ENCODE measurements around the gene CCDC180.

Gene CCDC180

DNA sequence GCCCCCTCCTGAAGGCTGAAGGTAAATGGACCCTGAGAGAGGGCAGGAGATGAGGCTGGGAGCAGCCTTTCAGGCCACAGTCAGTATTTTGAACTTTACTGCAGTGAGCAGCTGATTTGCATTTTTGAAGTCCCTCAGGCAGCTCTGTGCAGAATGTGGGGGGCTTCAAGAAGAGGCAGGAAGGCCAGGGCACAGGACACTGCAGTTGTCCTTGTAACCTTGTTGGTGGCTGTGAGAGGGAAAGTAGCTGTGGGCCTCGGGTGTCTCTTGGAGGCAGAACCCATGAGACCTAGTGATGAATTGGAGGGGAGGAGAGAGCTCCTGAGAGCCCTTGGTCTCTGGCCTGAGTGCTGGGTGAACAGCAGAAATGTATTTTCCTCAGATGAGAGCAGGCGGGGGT is 2.6 kb downstream of the CCDC180 start:
- Histone ChIP-seq H3K27me3 (ENCODE audit: insufficient read depth, low read length) (no peaks in the 10 kb centered on the region), H2AFZ (ENCODE audit: low read length) (no peak overlapping the region), H3K9me3 (ENCODE audit: low read length) (no peaks in the 10 kb centered on the region), H3K36me3 (ENCODE audit: insufficient read depth, low read length) (no peaks in the 10 kb centered on the region), H3K79me2 (ENCODE audit: insufficient read depth, low read length) (no peaks in the 10 kb centered on the region), H3K4me1 (ENCODE audit: insufficient read depth, low read length, severe bottlenecking) (no peaks in the 10 kb centered on the region), H3K4me3 (ENCODE audit: low read depth, low read length, poor library complexity, severe bottlenecking) (no peak overlapping the region), H3K27ac (ENCODE audit: low read depth, low read length, poor library complexity, severe bottlenecking) (no peak overlapping the region), H3K4me2 (ENCODE audit: low read length) (no peak overlapping the region), H3K9me2 (ENCODE audit: low read depth, low read length) (no peaks in the 10 kb centered on the region), H3F3A (ENCODE audit: insufficient read depth, low read length) (no peaks in the 10 kb centered on the region), H3K9ac (ENCODE audit: low read length) (no peak overlapping the region), H4K20me1 (ENCODE audit: insufficient read depth, low read length) (no peaks in the 10 kb centered on the region)
- no peak for TF ChIP-seq EZH2 (IDR thresholded peaks at IDR 0.05; ENCODE audit: borderline replicate concordance, low read length)
- TF ChIP-seq CTCF (IDR thresholded peaks at IDR 0.05; ENCODE audit: low read length), result no peak

- no peaks in the 10 kb centered on the region for H3K4me1 ChIP-seq (ENCODE audit: insufficient read depth, low read length, severe bottlenecking)
- H3K4me3 ChIP-seq (ENCODE audit: low read depth, low read length, poor library complexity, severe bottlenecking), result no peak overlapping the region
- no peak overlapping the region for H3K4me2 ChIP-seq (ENCODE audit: low read length)
- H3K9me2 ChIP-seq (ENCODE audit: low read depth, low read length), result no peaks in the 10 kb centered on the region
- no peak overlapping the region for H2AFZ ChIP-seq (ENCODE audit: low read length)
- H3K79me2 ChIP-seq (ENCODE audit: insufficient read depth, low read length), result no peaks in the 10 kb centered on the region
- H3K27ac ChIP-seq (ENCODE audit: low read depth, low read length, poor library complexity, severe bottlenecking), result no peak overlapping the region
- H4K20me1 ChIP-seq (ENCODE audit: insufficient read depth, low read length), result no peaks in the 10 kb centered on the region
- H3K36me3 ChIP-seq (ENCODE audit: insufficient read depth, low read length), result no peaks in the 10 kb centered on the region
- no peak for TF ChIP-seq CTCF (IDR thresholded peaks at IDR 0.05; ENCODE audit: low read length)
- no peak for TF ChIP-seq EZH2 (IDR thresholded peaks at IDR 0.05; ENCODE audit: borderline replicate concordance, low read length)
- H3K27me3 ChIP-seq (ENCODE audit: insufficient read depth, low read length), result no peaks in the 10 kb centered on the region
- H3K9ac ChIP-seq (ENCODE audit: low read length), result no peak overlapping the region
- no peaks in the 10 kb centered on the region for H3F3A ChIP-seq (ENCODE audit: insufficient read depth, low read length)
- no peaks in the 10 kb centered on the region for H3K9me3 ChIP-seq (ENCODE audit: low read length)
Observed at GRCh38 chr9:97310896-97311295, 3.4 kb downstream of the CCDC180 start.

- H3K4me2 ChIP-seq (ENCODE audit: low read length), result no peak overlapping the region
- no peaks in the 10 kb centered on the region for H3K27me3 ChIP-seq (ENCODE audit: insufficient read depth, low read length)
- no peaks in the 10 kb centered on the region for H3K79me2 ChIP-seq (ENCODE audit: insufficient read depth, low read length)
- no peaks in the 10 kb centered on the region for H3K9me3 ChIP-seq (ENCODE audit: low read length)
- no peaks in the 10 kb centered on the region for H4K20me1 ChIP-seq (ENCODE audit: insufficient read depth, low read length)
- TF ChIP-seq CTCF (IDR thresholded peaks at IDR 0.05; ENCODE audit: low read length) (no peak), EZH2 (IDR thresholded peaks at IDR 0.05; ENCODE audit: borderline replicate concordance, low read length) (no peak)
- no peaks in the 10 kb centered on the region for H3F3A ChIP-seq (ENCODE audit: insufficient read depth, low read length)
- no peaks in the 10 kb centered on the region for H3K9me2 ChIP-seq (ENCODE audit: low read depth, low read length)
- H3K9ac ChIP-seq (ENCODE audit: low read length), result no peak overlapping the region
- no peak overlapping the region for H2AFZ ChIP-seq (ENCODE audit: low read length)
- H3K27ac ChIP-seq (ENCODE audit: low read depth, low read length, poor library complexity, severe bottlenecking), result no peak overlapping the region
- no peaks in the 10 kb centered on the region for H3K4me1 ChIP-seq (ENCODE audit: insufficient read depth, low read length, severe bottlenecking)
- H3K4me3 ChIP-seq (ENCODE audit: low read depth, low read length, poor library complexity, severe bottlenecking), result no peak overlapping the region
- H3K36me3 ChIP-seq (ENCODE audit: insufficient read depth, low read length), result no peaks in the 10 kb centered on the region
Observed at GRCh38 chr9:97311798-97312500, 4.5 kb downstream of the CCDC180 start.

Data from OCI-LY1 (cell line).